MM.1S (cell line): Measurements from ENCODE around the gene PLEKHH3.

Experiments used
- DNase-seq: peaks from one replicate; pipeline ENCODE4 v3.0.0-alpha.2; 2015
- H2AFZ ChIP-seq: fragments of 300-600 bp; sonication (generic); 2 replicates; pipeline ENCODE4 v1.6.0; 2016; ENCODE audit warnings: antibody characterized with exemption, low read length
- H3F3A ChIP-seq: fragments of 300-600 bp; sonication (generic); 2 replicates; pipeline ENCODE4 v1.6.1; 2016; ENCODE audit warnings: mild to moderate bottlenecking, antibody characterized with exemption, low read length, moderate library complexity, mixed read lengths; ENCODE audit not compliant: insufficient read depth
- H3K27ac ChIP-seq: fragments of 300-600 bp; sonication (generic); 2 replicates; pipeline ENCODE4 v1.5.1; 2016; ENCODE audit warnings: mild to moderate bottlenecking, low read length
- H3K27me3 ChIP-seq: fragments of 300-600 bp; sonication (generic); replicated peaks from 2 replicates; pipeline ENCODE4 v1.6.0; 2016; ENCODE audit warnings: low read length; ENCODE audit not compliant: insufficient read depth
- H3K36me3 ChIP-seq: fragments of 300-600 bp; sonication (generic); replicated peaks from 2 replicates; pipeline ENCODE4 v1.6.1; 2016; ENCODE audit warnings: mild to moderate bottlenecking, low read length, mixed read lengths; ENCODE audit not compliant: insufficient read depth
- H3K4me1 ChIP-seq: fragments of 300-600 bp; sonication (generic); 2 replicates; pipeline ENCODE4 v1.6.1; 2016; ENCODE audit warnings: low read length, mixed read lengths
- H3K4me2 ChIP-seq: fragments of 300-600 bp; sonication (generic); 2 replicates; pipeline ENCODE4 v1.6.0; 2016; ENCODE audit warnings: low read depth, low read length
- H3K4me3 ChIP-seq: fragments of 300-600 bp; sonication (generic); 2 replicates; pipeline ENCODE4 v1.5.1; 2016; ENCODE audit warnings: low read length, mixed read lengths
- H3K79me2 ChIP-seq: fragments of 300-600 bp; sonication (generic); 2 replicates; pipeline ENCODE4 v1.6.1; 2016; ENCODE audit warnings: mixed run types, low read length, mixed read lengths
- H3K9ac ChIP-seq: fragments of 300-600 bp; sonication (generic); 2 replicates; pipeline ENCODE4 v1.6.1; 2016; ENCODE audit warnings: low read length, mixed read lengths
- H3K9me2 ChIP-seq: fragments of 300-600 bp; sonication (generic); replicated peaks from 2 replicates; pipeline ENCODE4 v1.6.1; 2016; ENCODE audit warnings: mild to moderate bottlenecking, low read length, mixed read lengths; ENCODE audit not compliant: insufficient read depth
- H3K9me3 ChIP-seq: fragments of 300-600 bp; sonication (generic); replicated peaks from 2 replicates; pipeline ENCODE4 v1.6.1; 2016; ENCODE audit warnings: mild to moderate bottlenecking, low read length, mixed read lengths; ENCODE audit not compliant: insufficient read depth
- H4K20me1 ChIP-seq: fragments of 300-600 bp; sonication (generic); 2 replicates; pipeline ENCODE4 v1.6.1; 2016; ENCODE audit warnings: mild to moderate bottlenecking, low read length, moderate library complexity, mixed read lengths; ENCODE audit not compliant: insufficient read depth
- CTCF ChIP-seq: fragments of 300-600 bp; sonication (generic); IDR thresholded peaks from 2 replicates; pipeline ENCODE4 v1.5.1; 2016; ENCODE audit warnings: antibody characterized with exemption, low read length, mixed read lengths
- EZH2 ChIP-seq: fragments of 300-600 bp; sonication (generic); optimal IDR thresholded peaks from 2 replicates; pipeline ENCODE3; 2017; ENCODE audit warnings: low read depth, mild to moderate bottlenecking, antibody characterized with exemption, low read length, mixed read lengths
- EZH2phosphoT487 ChIP-seq: fragments of 300-600 bp; sonication (generic); IDR thresholded peaks from 2 replicates; pipeline ENCODE4 v1.6.1; 2018; ENCODE audit warnings: antibody characterized with exemption, low read length

Gene PLEKHH3

DNA sequence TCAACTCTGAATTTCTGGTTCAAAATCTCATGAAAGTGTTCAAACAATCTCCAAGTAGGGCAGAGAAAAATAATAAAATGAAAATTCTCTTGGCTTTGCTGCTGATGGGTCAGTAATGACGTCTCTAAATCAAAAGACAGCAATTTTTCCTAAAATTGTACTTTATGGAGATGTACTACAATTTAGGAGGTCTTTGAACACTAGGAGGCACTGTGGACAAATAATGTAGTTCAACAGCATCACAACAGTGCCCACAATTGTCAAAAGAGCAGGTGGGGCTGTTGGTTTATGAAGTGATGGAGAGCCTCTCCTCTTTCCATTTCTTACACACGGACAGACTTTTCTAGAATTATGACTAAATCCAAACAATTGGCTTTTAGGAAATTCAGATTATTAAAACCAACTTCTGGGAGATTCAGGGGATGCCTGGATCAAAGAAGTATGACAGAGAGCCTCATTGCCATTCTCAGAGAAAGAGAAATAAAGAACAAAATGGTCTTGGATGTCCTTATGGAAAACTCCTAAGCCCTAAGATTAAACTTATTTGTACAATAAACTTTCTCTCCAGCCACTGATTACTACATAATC lies 44.3 kb upstream of the PLEKHH3 start:
- Histone ChIP-seq H3K79me2 (no peaks in the 10 kb centered on the region), H3K4me2 (no peak overlapping the region), H3F3A (peaks cover 5% of the 10 kb centered on the region; the same call in 1 of the 2 replicates), H4K20me1 (no peaks in the 10 kb centered on the region), H2AFZ (no peak overlapping the region), H3K9me3 (no peaks in the 10 kb centered on the region), H3K9ac (no peak overlapping the region), H3K27ac (no peak overlapping the region), H3K27me3 (no peaks in the 10 kb centered on the region), H3K9me2 (no peaks in the 10 kb centered on the region), H3K4me1 (no peaks in the 10 kb centered on the region), H3K4me3 (no peak overlapping the region), H3K36me3 (peaks cover 25% of the 10 kb centered on the region)
- peak; percentile 82 for DNase-seq
- peak; percentile 71 for TF ChIP-seq CTCF
- TF ChIP-seq EZH2phosphoT487: no peak

DNA sequence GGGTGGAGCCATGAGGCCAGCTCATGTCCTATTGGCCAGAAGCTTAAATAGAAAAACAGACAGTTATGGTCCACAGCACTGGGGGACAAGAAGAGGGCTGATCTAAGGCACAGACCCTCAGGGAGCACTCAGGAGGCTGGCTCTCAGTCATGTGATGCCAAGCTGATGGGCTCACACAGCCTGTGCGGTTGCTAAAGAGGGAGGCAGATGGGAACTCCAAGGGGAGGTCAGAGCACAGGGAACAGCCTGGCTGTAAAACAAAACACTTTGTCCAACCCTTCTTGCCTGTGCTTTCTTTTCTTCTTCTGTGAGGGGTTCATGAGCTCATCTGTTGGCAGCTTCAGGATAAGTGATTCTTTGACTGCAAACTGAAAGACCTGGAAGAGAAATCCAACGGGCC lies 32.8 kb upstream of the PLEKHH3 start:
- no peak for TF ChIP-seq CTCF
- TF ChIP-seq EZH2phosphoT487: no peak
- TF ChIP-seq EZH2: no peak
- no peak overlapping the region for H3K4me3 ChIP-seq
- H3K9ac ChIP-seq: no peak overlapping the region
- no peak for DNase-seq
- H3K36me3 ChIP-seq: peaks cover 7% of the 10 kb centered on the region; the same call in 1 of the 2 replicates
- H3K9me2 ChIP-seq: no peaks in the 10 kb centered on the region
- H3F3A ChIP-seq: peaks cover 9% of the 10 kb centered on the region
- H4K20me1 ChIP-seq: no peaks in the 10 kb centered on the region
- H3K4me1 ChIP-seq: peaks cover 14% of the 10 kb centered on the region
- H3K79me2 ChIP-seq: no peaks in the 10 kb centered on the region
- H3K27ac ChIP-seq: no peak overlapping the region
- no peaks in the 10 kb centered on the region for H3K9me3 ChIP-seq
- H3K4me2 ChIP-seq: no peak overlapping the region
- no peaks in the 10 kb centered on the region for H3K27me3 ChIP-seq
- H2AFZ ChIP-seq: no peak overlapping the region

- Histone ChIP-seq H3K4me3 (no peak overlapping the region), H3K4me1 (peaks cover 18% of the 10 kb centered on the region), H3K4me2 (no peak overlapping the region), H3K79me2 (no peaks in the 10 kb centered on the region), H3K9ac (no peak overlapping the region), H3F3A (peaks cover 9% of the 10 kb centered on the region), H2AFZ (no peak overlapping the region), H3K9me3 (no peaks in the 10 kb centered on the region), H3K36me3 (peaks cover 7% of the 10 kb centered on the region; the same call in 1 of the 2 replicates), H3K9me2 (no peaks in the 10 kb centered on the region), H3K27me3 (no peaks in the 10 kb centered on the region), H3K27ac (no peak overlapping the region), H4K20me1 (no peaks in the 10 kb centered on the region)
- TF ChIP-seq EZH2: no peak
- no peak for TF ChIP-seq EZH2phosphoT487
- TF ChIP-seq CTCF: no peak
- DNase-seq: no peak
These were observed 31.8 kb upstream of the PLEKHH3 start for GRCh38 chr17:42708588-42708987.
